ENCODE data around the gene SLC13A3. TPM values are rescaled to one million over a fixed set of nuclear protein-coding genes. Genes with fewer than 3 reads are reported as not detected.

SLC13A3 gene
- total RNA-seq, 2 experiments from 2014 or later: not detected

DNA sequence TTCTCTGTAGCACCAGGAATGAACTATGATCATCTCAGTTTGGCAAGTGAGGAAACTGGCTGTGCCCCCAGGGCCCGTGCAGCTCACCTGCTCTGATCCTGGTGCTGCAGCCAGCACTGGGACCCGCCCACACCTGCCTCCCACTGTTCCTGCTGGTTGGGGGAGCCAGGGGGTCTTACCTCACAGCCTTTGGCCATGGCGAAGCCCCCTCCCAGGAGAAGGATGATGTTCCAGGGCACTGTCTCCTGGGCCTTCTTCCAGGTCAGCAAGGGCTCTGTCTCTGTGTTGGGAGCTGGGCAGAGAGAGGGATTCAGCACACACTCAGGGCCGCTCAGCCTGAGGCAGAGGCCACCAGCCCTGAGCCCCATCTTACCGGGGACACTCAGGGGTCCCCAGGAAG lies 75.9 kb downstream of the SLC13A3 start:
- Mint-ChIP-seq H3K4me3 (no peak overlapping the region), H3K9me3 (no peaks in the 10 kb centered on the region), H3K27me3 (peaks cover 13% of the 10 kb centered on the region), H3K36me3 (ENCODE audit: low read depth) (no peaks in the 10 kb centered on the region), H3K4me1 (ENCODE audit: low read depth) (peaks cover 6% of the 10 kb centered on the region), H3K27ac (no peak overlapping the region)
- DNase-seq: no peak
- ChIA-PET CTCF (interaction anchor here (0.9 kb wide), 1 partner anchor 35 kb away, joined by 3 read pairs; no protein-coding TSS in a partner anchor), POLR2A (no interaction called here)
- no peak for ATAC-seq
- intact Hi-C loops (cut with micrococcal nuclease): no loop called here
- TF ChIP-seq, protein P1, sequence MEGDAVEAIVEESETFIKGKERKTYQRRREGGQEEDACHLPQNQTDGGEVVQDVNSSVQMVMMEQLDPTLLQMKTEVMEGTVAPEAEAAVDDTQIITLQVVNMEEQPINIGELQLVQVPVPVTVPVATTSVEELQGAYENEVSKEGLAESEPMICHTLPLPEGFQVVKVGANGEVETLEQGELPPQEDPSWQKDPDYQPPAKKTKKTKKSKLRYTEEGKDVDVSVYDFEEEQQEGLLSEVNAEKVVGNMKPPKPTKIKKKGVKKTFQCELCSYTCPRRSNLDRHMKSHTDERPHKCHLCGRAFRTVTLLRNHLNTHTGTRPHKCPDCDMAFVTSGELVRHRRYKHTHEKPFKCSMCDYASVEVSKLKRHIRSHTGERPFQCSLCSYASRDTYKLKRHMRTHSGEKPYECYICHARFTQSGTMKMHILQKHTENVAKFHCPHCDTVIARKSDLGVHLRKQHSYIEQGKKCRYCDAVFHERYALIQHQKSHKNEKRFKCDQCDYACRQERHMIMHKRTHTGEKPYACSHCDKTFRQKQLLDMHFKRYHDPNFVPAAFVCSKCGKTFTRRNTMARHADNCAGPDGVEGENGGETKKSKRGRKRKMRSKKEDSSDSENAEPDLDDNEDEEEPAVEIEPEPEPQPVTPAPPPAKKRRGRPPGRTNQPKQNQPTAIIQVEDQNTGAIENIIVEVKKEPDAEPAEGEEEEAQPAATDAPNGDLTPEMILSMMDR (IDR thresholded peaks at IDR 0.05): no peak

DNA sequence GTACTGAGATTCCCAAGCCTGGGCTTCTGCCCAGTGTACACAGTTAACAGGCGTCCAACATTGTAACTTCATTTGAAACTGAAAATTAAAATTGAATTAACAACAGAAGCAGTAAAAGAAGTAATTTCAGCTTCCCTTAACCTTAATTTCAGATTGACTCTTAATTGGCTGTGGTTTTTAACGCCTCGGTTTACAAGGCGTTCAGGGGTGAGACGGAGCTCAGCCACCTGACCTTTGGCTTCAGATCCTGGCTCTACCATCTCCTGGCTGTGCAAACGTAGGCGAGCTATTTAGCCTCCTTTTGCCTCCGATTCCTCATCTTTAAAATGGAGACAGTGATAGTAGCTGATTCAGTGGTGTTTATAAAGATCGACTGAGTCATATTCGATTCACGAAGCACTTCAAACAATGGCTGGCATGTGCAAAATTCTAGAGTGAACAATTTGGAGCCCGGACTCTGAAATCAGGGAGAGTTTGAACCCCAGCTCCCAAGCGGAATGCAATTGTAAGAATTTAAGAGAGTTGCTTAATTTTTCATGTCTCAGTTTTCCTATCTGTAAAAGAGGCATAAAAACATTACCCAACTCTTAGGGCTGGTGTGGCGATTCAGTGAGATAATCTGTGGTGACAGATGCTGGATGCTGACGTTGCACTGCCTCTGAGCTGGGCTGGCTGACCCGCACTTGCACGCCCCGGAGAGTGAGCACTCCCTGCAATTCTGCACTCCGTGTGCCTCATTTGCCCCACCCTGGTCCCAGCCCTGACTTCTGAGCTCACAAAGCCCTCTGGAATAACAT lies 77.3 kb downstream of the SLC13A3 start:
- POLR2A ChIA-PET: no interaction called here
- H3K4me3 Mint-ChIP-seq: no peak overlapping the region
- no peaks in the 10 kb centered on the region for H3K36me3 Mint-ChIP-seq (ENCODE audit: low read depth)
- peaks cover 17% of the 10 kb centered on the region for H3K27me3 Mint-ChIP-seq
- intact Hi-C loops (cut with micrococcal nuclease): no loop called here
- CTCF ChIA-PET: interaction anchor here (0.8 to 1.7 kb wide), 3 partner anchors 10 to 30 kb away, joined by 3 to 5 read pairs (median 3); no protein-coding TSS in a partner anchor
- TF ChIP-seq, protein P1 (IDR thresholded peaks at IDR 0.05): no peak
- DNase-seq (no peak), ATAC-seq (no peak)
- H3K9me3 Mint-ChIP-seq: no peaks in the 10 kb centered on the region
- peaks cover 6% of the 10 kb centered on the region for H3K4me1 Mint-ChIP-seq (ENCODE audit: low read depth)
- no peak overlapping the region for H3K27ac Mint-ChIP-seq

DNA sequence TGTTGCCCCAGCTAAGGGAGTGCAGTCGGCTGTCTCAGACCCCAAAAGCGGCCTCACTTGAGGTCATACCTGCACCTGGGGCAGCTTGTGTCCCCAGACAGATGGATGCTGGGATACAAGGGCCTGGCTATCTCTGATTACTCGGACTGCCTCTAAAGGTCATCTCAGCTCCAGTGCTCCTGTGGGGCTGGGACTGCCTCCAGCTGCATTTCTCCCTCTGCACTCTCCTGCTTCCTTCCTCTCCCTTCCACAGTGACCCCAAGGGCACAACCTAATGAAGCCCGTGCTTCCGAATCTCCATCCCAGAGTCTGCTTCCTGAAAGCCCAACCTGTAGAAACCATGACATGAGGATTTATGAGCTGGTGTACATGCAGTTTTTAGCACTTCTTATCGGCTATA lies 78.0 kb downstream of the SLC13A3 start:
- intact Hi-C loops (cut with micrococcal nuclease): no loop called here
- ATAC-seq (no peak), DNase-seq (no peak)
- TF ChIP-seq, protein P1 (IDR thresholded peaks at IDR 0.05): no peak
- ChIA-PET CTCF (interaction anchor here (1.6 to 1.7 kb wide), 2 partner anchors 9 to 12 kb away, joined by 4 to 5 read pairs; no protein-coding TSS in a partner anchor), POLR2A (interaction anchor here (1.2 kb wide), 1 partner anchor 32 kb away, joined by 3 read pairs; no protein-coding TSS in a partner anchor)
- Mint-ChIP-seq H3K4me1 (ENCODE audit: low read depth) (peaks cover 6% of the 10 kb centered on the region), H3K4me3 (no peak overlapping the region), H3K9me3 (no peaks in the 10 kb centered on the region), H3K36me3 (ENCODE audit: low read depth) (no peaks in the 10 kb centered on the region), H3K27ac (no peak overlapping the region), H3K27me3 (peaks cover 15% of the 10 kb centered on the region)

DNA sequence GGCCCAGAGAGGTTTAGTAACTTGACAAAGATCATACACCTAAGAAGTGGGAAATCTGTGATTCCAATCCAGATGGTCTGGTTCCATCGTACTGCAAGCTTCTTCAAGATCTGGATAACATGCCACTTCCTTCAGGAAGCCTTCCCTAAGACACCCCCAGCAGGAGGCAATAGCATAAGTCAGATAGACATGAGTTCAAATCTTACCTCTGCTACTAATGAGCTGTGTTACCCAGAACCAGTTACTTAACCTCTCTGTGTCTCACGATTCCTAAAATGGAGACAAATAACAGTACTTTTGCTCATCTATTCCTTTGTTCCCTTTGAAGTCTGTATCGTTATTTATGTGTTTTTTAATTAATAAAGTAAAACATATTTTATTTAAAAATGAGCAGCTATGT lies 78.5 kb downstream of the SLC13A3 start:
- DNase-seq (no peak), ATAC-seq (no peak)
- ChIA-PET CTCF (interaction anchor here (0.7 to 1.7 kb wide), 3 partner anchors 8 to 28 kb away, joined by 3 to 5 read pairs (median 4); no protein-coding TSS in a partner anchor), POLR2A (interaction anchor here (1.2 kb wide), 1 partner anchor 33 kb away, joined by 3 read pairs; no protein-coding TSS in a partner anchor)
- H3K9me3 Mint-ChIP-seq: no peaks in the 10 kb centered on the region
- TF ChIP-seq, protein P1 (IDR thresholded peaks at IDR 0.05): no peak
- no peaks in the 10 kb centered on the region for H3K36me3 Mint-ChIP-seq (ENCODE audit: low read depth)
- peaks cover 6% of the 10 kb centered on the region for H3K4me1 Mint-ChIP-seq (ENCODE audit: low read depth)
- H3K27me3 Mint-ChIP-seq: peaks cover 15% of the 10 kb centered on the region
- H3K4me3 Mint-ChIP-seq: no peak overlapping the region
- intact Hi-C loops (cut with micrococcal nuclease): no loop called here
- H3K27ac Mint-ChIP-seq: no peak overlapping the region

DNA sequence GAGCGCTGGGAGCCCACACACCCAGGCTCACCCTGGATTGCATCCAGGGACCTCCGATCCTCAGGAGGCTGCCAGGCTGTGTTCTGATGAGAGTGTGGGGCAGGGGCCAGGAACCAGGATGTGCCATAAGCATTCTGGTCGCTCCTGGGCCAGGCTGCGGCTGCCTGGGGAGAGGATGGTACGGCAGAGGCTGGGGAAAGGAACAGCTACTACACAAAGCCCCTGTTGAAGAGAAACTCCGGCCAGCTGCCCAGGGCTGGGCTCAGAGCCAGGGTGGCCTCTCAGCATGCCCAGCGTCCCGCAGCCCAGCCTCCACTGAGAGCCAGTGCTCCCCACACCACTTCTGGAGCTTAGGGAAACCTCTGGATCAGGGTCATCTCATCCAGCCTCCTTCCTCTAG lies 79.1 kb downstream of the SLC13A3 start:
- TF ChIP-seq, protein P1 (IDR thresholded peaks at IDR 0.05): no peak
- intact Hi-C loops (cut with micrococcal nuclease): no loop called here
- CTCF ChIA-PET: interaction anchor here (0.7 to 1.7 kb wide), 3 partner anchors 8 to 27 kb away, joined by 3 to 5 read pairs (median 4); no protein-coding TSS in a partner anchor
- Mint-ChIP-seq H3K27me3 (peaks cover 21% of the 10 kb centered on the region), H3K4me1 (ENCODE audit: low read depth) (peaks cover 6% of the 10 kb centered on the region), H3K4me3 (no peak overlapping the region), H3K9me3 (no peaks in the 10 kb centered on the region), H3K27ac (no peak overlapping the region), H3K36me3 (ENCODE audit: low read depth) (no peaks in the 10 kb centered on the region)
- DNase-seq (no peak), ATAC-seq (no peak)
- POLR2A ChIA-PET: interaction anchor here (1.2 kb wide), 1 partner anchor 33 kb away, joined by 3 read pairs; no protein-coding TSS in a partner anchor

Data from activated CD8-positive, alpha-beta T cell treated with anti-CD3 and anti-CD28 coated beads for 36 hours (primary cell).